A673 (cell line): ENCODE data around the gene LRP8.

ENCODE experiments used
- EZH2 ChIP-seq: fragments of 200-600 bp; sonication (generic); IDR thresholded peaks from 2 replicates; pipeline ENCODE4 v1.6.1; 2017; ENCODE audit warnings: borderline replicate concordance, low read depth, mild to moderate bottlenecking, mixed read lengths, antibody characterized with exemption, low read length; ENCODE audit not compliant: poor library complexity, severe bottlenecking
- TF ChIP-seq, protein P1 (sequence below): fragments of 300-800, 200-600 bp; sonication (generic); conservative IDR thresholded peaks from 2 replicates; pipeline ENCODE4 v1.5.1; 2017; ENCODE audit warnings: low read depth, mild to moderate bottlenecking, antibody characterized with exemption, low read length, moderate library complexity, mixed read lengths

DNA sequence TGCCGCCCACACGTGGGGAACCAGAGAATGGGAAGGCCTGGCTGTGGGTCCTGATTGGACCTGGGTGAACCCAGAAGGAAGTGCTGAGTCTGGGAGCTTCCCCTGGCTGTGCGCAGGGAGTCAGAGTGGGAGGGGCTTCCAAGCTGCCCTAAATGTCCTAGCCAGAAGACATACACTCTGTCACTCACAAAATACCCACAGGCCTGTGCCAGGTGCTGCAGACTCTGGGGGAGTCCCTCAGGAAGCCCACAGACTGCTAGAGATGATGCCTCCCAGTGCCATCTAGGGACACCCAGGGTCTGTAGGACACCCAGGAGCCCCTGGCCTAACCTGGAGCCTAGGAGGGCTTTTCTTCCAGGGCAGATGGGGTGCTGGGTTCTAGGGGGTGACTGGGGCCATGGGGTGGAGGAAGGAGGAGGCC, 33.7 kb upstream of the LRP8 start:
- TF ChIP-seq, protein P1, sequence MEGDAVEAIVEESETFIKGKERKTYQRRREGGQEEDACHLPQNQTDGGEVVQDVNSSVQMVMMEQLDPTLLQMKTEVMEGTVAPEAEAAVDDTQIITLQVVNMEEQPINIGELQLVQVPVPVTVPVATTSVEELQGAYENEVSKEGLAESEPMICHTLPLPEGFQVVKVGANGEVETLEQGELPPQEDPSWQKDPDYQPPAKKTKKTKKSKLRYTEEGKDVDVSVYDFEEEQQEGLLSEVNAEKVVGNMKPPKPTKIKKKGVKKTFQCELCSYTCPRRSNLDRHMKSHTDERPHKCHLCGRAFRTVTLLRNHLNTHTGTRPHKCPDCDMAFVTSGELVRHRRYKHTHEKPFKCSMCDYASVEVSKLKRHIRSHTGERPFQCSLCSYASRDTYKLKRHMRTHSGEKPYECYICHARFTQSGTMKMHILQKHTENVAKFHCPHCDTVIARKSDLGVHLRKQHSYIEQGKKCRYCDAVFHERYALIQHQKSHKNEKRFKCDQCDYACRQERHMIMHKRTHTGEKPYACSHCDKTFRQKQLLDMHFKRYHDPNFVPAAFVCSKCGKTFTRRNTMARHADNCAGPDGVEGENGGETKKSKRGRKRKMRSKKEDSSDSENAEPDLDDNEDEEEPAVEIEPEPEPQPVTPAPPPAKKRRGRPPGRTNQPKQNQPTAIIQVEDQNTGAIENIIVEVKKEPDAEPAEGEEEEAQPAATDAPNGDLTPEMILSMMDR, result no peak
- no peak for TF ChIP-seq EZH2
